ENCODE data around the gene CEACAM7.
A peak's percentile ranks its signal among the peaks of the same experiment; 100 is the strongest.
"Not testable (repeated sequence)": the region's sequence is repeated elsewhere in the genome, so short reads cannot be mapped to it uniquely, and the experiment has no call there.

Gene CEACAM7

GRCh38 chr19:41699968-41700323, 11.9 kb upstream of the CEACAM7 start:
- DNase-seq, result no peak

- DNase-seq, result no peak
These were observed 11.3 kb upstream of the CEACAM7 start for GRCh38 chr19:41699231-41699967.

- peak; percentile 21 for DNase-seq
These were observed 10.7 kb upstream of the CEACAM7 start for GRCh38 chr19:41698746-41699230.

GRCh38 chr19:41697198-41697855, 9.3 kb upstream of the CEACAM7 start:
- no peak for DNase-seq

GRCh38 chr19:41696402-41697197, 8.5 kb upstream of the CEACAM7 start:
- DNase-seq, result peak; percentile 41

- DNase-seq, result no peak
These were observed 7.7 kb upstream of the CEACAM7 start for GRCh38 chr19:41695745-41696144.

GRCh38 chr19:41694831-41695635, 7.0 kb upstream of the CEACAM7 start:
- no peak for DNase-seq

- DNase-seq, result no peak
These were observed 6.1 kb upstream of the CEACAM7 start for GRCh38 chr19:41694196-41694595.

- DNase-seq, result peak; percentile 49
These were observed 3.3 kb upstream of the CEACAM7 start for GRCh38 chr19:41691268-41691970.

GRCh38 chr19:41690801-41691065, 2.7 kb upstream of the CEACAM7 start:
- DNase-seq, result no peak

- DNase-seq, result no peak
These were observed 2.1 kb upstream of the CEACAM7 start for GRCh38 chr19:41689993-41690800.

- no peak for DNase-seq
These were observed 617 bp upstream of the CEACAM7 start for GRCh38 chr19:41688687-41689086.

GRCh38 chr19:41687419-41687818, 651 bp downstream of the CEACAM7 start:
- DNase-seq, result no peak

- DNase-seq, result no peak
These were observed 5.6 kb downstream of the CEACAM7 start for GRCh38 chr19:41682437-41682836.

GRCh38 chr19:41671486-41671885, 16.6 kb downstream of the CEACAM7 start:
- no peak for DNase-seq

GRCh38 chr19:41670755-41671154, 17.3 kb downstream of the CEACAM7 start:
- DNase-seq, result no peak

- no peak for DNase-seq
These were observed 19.8 kb downstream of the CEACAM7 start for GRCh38 chr19:41668315-41668714.

GRCh38 chr19:41666075-41666474, 22.0 kb downstream of the CEACAM7 start:
- DNase-seq, result no peak

- no peak for DNase-seq
These were observed 30.9 kb downstream of the CEACAM7 start for GRCh38 chr19:41657157-41657556.

- DNase-seq, result not testable (repeated sequence)
These were observed 31.3 kb downstream of the CEACAM7 start for GRCh38 chr19:41656756-41657155.

GRCh38 chr19:41652250-41652649, 35.8 kb downstream of the CEACAM7 start:
- DNase-seq, result no peak

- DNase-seq, result no peak
These were observed 38.2 kb downstream of the CEACAM7 start for GRCh38 chr19:41649827-41650226.
